PC-3 (cell line): ENCODE results near the gene LILRB4.
"Not testable (repeated sequence)": the region's sequence is repeated elsewhere in the genome, so short reads cannot be mapped to it uniquely, and the experiment has no call there.

Experiments
- CTCF ChIP-seq: fragments of 300-600 bp; sonication (generic); conservative IDR thresholded peaks from 2 replicates; pipeline ENCODE4 v1.5.1; 2017; ENCODE audit warnings: antibody characterized with exemption, low read depth, mild to moderate bottlenecking, low read length
- EZH2 ChIP-seq: fragments of 300-600 bp; sonication (generic); IDR thresholded peaks from one replicate; pipeline ENCODE4 v1.6.1; 2017; ENCODE audit warnings: antibody characterized with exemption, mild to moderate bottlenecking, low read length; ENCODE audit not compliant: unreplicated experiment
- EZH2phosphoT487 ChIP-seq: fragments of 300-600 bp; sonication (generic); IDR thresholded peaks from 2 replicates; pipeline ENCODE4 v1.6.1; 2018; ENCODE audit warnings: mild to moderate bottlenecking, antibody characterized with exemption, low read length, borderline replicate concordance

GRCh38 chr19:54632517-54632916 is 30.3 kb upstream of the LILRB4 start:
- not testable (repeated sequence) for TF ChIP-seq EZH2phosphoT487, CTCF, EZH2
